Gastroesophageal sphincter (tissue), 3 donors: ENCODE results near the gene C10orf53.

Source experiments
- EP300 ChIP-seq: sonication (generic); formaldehyde crosslinking; IDR thresholded peaks from one replicate; pipeline ENCODE4 v1.6.1; 2017; ENCODE audit warnings: antibody characterized with exemption, mild to moderate bottlenecking
- TF ChIP-seq, protein P1 (sequence below), 4 experiments: fragments of 200-600 bp in 2 of 4; fragments of 450-650 bp in 2 of 4; sonication (generic) in 1 of 4; IDR thresholded peaks; one replicate each; pipeline ENCODE4 v1.5.1; 2017 to 2019; ENCODE audit warnings: antibody characterized with exemption in 4 of 4, mild to moderate bottlenecking in 2 of 4, moderate library complexity in 2 of 4

DNA sequence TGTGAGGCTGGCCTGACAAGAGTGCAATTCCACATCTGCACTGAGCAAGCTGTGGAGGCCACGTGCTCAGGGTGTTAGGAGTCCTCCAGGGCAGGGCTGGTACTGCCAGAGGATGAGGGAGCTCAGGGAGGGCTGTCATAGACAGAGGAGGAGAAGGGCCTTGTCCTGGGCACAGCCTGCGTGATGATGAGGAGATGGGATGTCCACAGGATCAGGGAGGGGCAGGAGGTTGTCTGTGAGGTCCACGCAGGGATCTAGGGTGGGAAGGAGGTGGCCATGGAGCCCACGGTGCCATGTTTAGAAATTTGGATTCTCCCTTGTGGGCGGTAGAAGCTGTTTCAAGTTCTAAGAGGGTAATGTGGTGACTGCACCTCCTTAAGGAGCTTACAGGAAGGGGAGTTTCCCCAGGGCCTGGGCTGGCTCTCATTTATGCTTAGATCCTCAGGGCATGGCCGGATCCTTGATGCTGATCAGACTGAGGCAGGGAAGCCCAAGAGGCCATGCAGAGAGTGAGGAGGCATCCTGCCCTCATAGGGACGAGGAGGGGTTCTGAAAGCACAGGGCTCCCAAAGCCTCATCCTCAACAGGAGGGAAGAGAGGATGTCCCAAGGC is 35.3 kb upstream of the C10orf53 start:
- TF ChIP-seq, protein P1, sequence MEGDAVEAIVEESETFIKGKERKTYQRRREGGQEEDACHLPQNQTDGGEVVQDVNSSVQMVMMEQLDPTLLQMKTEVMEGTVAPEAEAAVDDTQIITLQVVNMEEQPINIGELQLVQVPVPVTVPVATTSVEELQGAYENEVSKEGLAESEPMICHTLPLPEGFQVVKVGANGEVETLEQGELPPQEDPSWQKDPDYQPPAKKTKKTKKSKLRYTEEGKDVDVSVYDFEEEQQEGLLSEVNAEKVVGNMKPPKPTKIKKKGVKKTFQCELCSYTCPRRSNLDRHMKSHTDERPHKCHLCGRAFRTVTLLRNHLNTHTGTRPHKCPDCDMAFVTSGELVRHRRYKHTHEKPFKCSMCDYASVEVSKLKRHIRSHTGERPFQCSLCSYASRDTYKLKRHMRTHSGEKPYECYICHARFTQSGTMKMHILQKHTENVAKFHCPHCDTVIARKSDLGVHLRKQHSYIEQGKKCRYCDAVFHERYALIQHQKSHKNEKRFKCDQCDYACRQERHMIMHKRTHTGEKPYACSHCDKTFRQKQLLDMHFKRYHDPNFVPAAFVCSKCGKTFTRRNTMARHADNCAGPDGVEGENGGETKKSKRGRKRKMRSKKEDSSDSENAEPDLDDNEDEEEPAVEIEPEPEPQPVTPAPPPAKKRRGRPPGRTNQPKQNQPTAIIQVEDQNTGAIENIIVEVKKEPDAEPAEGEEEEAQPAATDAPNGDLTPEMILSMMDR (IDR thresholded peaks at IDR 0.05): no peak
- no peak for TF ChIP-seq EP300
